ENCODE results near the gene RPS17.

- TF ChIP-seq POLR2A (IDR thresholded peaks at IDR 0.05; ENCODE audit: extremely low read depth, insufficient read length) = no peak
- TF ChIP-seq CTCF (IDR thresholded peaks at IDR 0.05; ENCODE audit: low read depth, low read length) = no peak
- no peak for TF ChIP-seq MAX (IDR thresholded peaks at IDR 0.05; ENCODE audit: low read depth, low read length)
- TF ChIP-seq MYC (IDR thresholded peaks at IDR 0.05; ENCODE audit: low read depth, low read length) = no peak
Observed at GRCh38 chr15:82566690-82567089, 26.4 kb upstream of the RPS17 start.

Data from NB4 (cell line).